Limb (tissue), 2 donors: Measurements from ENCODE around the gene PHLDB3.

Experiments used
- DNase-seq, 2 donors: peaks; one replicate each; pipeline ENCODE4 v3.0.0-alpha.2; 2016; ENCODE audit errors: extremely low spot score in 2 of 2

PHLDB3 gene

GRCh38 chr19:43499042-43499441 lies 5.5 kb downstream of the PHLDB3 start:
- no peak for DNase-seq

- peak in 1 of 2 donors; percentile 14 for DNase-seq
These were observed 6.2 kb downstream of the PHLDB3 start for GRCh38 chr19:43498233-43498842.

- DNase-seq = no peak
These were observed 7.6 kb downstream of the PHLDB3 start for GRCh38 chr19:43496960-43497359.

GRCh38 chr19:43495082-43495481 lies 9.5 kb downstream of the PHLDB3 start:
- DNase-seq = no peak

GRCh38 chr19:43490759-43491158 lies 13.8 kb downstream of the PHLDB3 start:
- no peak for DNase-seq

GRCh38 chr19:43489979-43490599 lies 14.5 kb downstream of the PHLDB3 start:
- no peak for DNase-seq

GRCh38 chr19:43489310-43489709 lies 15.2 kb downstream of the PHLDB3 start:
- DNase-seq = no peak

GRCh38 chr19:43488179-43488578 lies 16.4 kb downstream of the PHLDB3 start:
- no peak for DNase-seq

GRCh38 chr19:43486412-43486811 lies 18.1 kb downstream of the PHLDB3 start:
- no peak for DNase-seq

GRCh38 chr19:43485951-43486350 lies 18.6 kb downstream of the PHLDB3 start:
- DNase-seq = no peak

GRCh38 chr19:43483281-43483680 lies 21.3 kb downstream of the PHLDB3 start:
- no peak for DNase-seq

- DNase-seq = no peak
These were observed 22.4 kb downstream of the PHLDB3 start for GRCh38 chr19:43482193-43482592.

GRCh38 chr19:43481701-43482100 lies 22.8 kb downstream of the PHLDB3 start:
- no peak for DNase-seq

GRCh38 chr19:43480574-43480973 lies 24.0 kb downstream of the PHLDB3 start:
- no peak for DNase-seq

- DNase-seq = no peak
These were observed 24.5 kb downstream of the PHLDB3 start for GRCh38 chr19:43479961-43480561.

GRCh38 chr19:43479226-43479625 lies 25.3 kb downstream of the PHLDB3 start:
- DNase-seq = no peak

GRCh38 chr19:43478323-43478722 lies 26.2 kb downstream of the PHLDB3 start:
- no peak for DNase-seq

- no peak for DNase-seq
These were observed 27.9 kb downstream of the PHLDB3 start for GRCh38 chr19:43476606-43477005.

GRCh38 chr19:43474986-43475705 lies 29.4 kb downstream of the PHLDB3 start:
- peak; percentile 90 to 96 for DNase-seq

GRCh38 chr19:43474487-43474886 lies 30.1 kb downstream of the PHLDB3 start:
- no peak for DNase-seq

- DNase-seq = no peak
These were observed 33.5 kb downstream of the PHLDB3 start for GRCh38 chr19:43471091-43471490.

- DNase-seq = no peak
These were observed 34.3 kb downstream of the PHLDB3 start for GRCh38 chr19:43470288-43470687.

- DNase-seq = no peak
These were observed 35.4 kb downstream of the PHLDB3 start for GRCh38 chr19:43469160-43469480.
